IPS-11a (cell line): ENCODE results near the gene ELAC2.

Source experiments
- H3K4me3 ChIP-seq: one replicate; pipeline ENCODE4 v1.5.1; 2013; ENCODE audit warnings: low read depth, low read length, control low read depth

Gene ELAC2

DNA sequence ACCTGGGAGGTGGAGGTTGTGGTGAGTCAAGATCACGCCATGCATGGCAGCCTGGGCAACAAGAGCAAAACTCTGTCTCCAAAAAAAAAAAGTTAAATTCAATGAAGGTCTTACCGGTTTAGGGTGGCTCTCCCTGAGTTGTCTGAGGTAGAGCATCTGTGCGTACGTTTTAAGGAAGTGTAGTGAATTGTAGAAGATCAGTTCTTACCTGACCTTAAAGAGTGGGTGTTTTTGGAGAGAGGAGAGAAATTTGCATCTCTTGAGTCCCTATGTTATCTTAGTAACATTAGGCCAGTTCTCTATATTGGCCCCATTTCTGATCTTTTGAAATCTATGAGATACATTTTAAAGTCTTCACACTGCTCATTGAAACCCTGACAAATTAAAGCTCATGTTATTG, 56.2 kb downstream of the ELAC2 start:
- no peak overlapping the region for H3K4me3 ChIP-seq

GRCh38 chr17:12959441-12959840, 58.4 kb downstream of the ELAC2 start:
- no peak overlapping the region for H3K4me3 ChIP-seq

- no peak overlapping the region for H3K4me3 ChIP-seq
These were observed 59.0 kb downstream of the ELAC2 start for GRCh38 chr17:12958786-12959185.

DNA sequence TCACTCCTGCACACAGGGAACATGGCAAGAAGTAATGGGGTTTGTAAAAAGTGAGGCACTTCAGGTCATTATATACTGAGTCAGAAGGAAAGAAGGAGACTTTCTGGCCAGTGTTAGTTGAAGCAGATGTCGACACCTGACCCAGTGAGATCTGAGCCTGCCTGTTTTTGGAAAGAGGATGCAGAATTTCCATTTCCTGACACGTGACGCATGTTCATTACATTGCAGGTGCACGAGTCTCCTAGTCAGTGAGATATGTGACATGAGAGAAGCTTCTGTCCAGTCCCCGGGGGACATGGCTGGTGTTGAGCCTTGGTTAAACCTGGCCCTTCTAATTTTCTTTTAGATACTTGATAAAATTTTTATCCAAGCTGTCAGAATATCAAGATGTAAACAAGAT, 62.3 kb downstream of the ELAC2 start:
- no peak overlapping the region for H3K4me3 ChIP-seq

- H3K4me3 ChIP-seq: no peak overlapping the region
These were observed 64.7 kb downstream of the ELAC2 start for GRCh38 chr17:12953156-12953555.

GRCh38 chr17:12952012-12952411, 65.8 kb downstream of the ELAC2 start:
- H3K4me3 ChIP-seq: no peak overlapping the region

DNA sequence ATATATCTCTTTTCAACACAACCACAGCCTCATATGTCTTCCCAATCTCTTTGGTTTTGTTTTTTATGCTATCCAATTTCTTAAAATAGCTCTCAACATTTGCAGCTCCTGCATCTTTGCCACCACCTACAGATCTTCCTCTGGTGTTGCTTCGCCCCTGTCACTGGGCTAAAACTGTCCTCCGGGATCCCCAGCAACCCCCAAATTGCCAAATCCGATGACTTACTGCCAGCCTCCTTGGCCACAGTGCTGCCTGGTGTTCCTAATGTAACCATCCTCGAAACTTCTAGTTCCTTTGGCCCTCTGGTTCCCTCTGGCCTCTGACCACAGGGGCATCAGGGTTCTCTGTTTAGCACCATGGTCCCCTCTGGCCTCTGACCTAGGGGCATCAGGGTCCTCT, 70.8 kb downstream of the ELAC2 start:
- H3K4me3 ChIP-seq: no peak overlapping the region
